B cell (primary cell): ENCODE data around the gene C1orf185. TPM values are rescaled to one million over a fixed set of nuclear protein-coding genes. Genes with fewer than 3 reads are reported as not detected.

Experiments used
- ATAC-seq: fragments of 200-7000 bp; cut with Tn5 transposase; one replicate; pipeline ENCODE4 v1.10.0; 2021; ENCODE audit warnings: low read depth, mild to moderate bottlenecking, moderate number of reproducible peaks, moderate library complexity
- CTCF ChIA-PET: fragments of 350-600 bp; sonication (Branson Sonifier 250); formaldehyde crosslinking; loops from one replicate; lab custom pipeline; 2021; ENCODE audit warnings: antibody characterized with exemption, inconsistent platforms; lab: Charles Lee
- POLR2A ChIA-PET: fragments of 350-600 bp; sonication (Branson Sonifier 250); formaldehyde crosslinking; loops from one replicate; lab custom pipeline; 2021; ENCODE audit warnings: antibody characterized with exemption; lab: Charles Lee
- DNase-seq: peaks from one replicate; pipeline ENCODE4 v3.0.0; 2013
- H2AFZ ChIP-seq: 2 replicates; pipeline ENCODE4 v1.6.1; 2012; ENCODE audit warnings: mild to moderate bottlenecking, low read depth, low read length; ENCODE audit not compliant: insufficient read depth, poor library complexity, severe bottlenecking
- H3K27ac ChIP-seq, 2 donors: 1 replicate in 1 of 2; 2 replicates in 1 of 2; pipeline ENCODE4 v1.5.1; 2012 to 2013; ENCODE audit warnings: low read length in 2 of 2, mild to moderate bottlenecking in 2 of 2, moderate library complexity in 1 of 2
- H3K27me3 ChIP-seq, 4 experiments: fragments of 200-600 bp in 1 of 4; sonication (generic) in 1 of 4; replicated peaks in 1 of 4; 1 replicate in 2 of 4; 2 replicates in 2 of 4; pipeline versions ENCODE4 v1.6.1 to v1.7.0; 2013 to 2016; ENCODE audit warnings: low read length in 3 of 4, mild to moderate bottlenecking in 2 of 4, mixed read lengths in 1 of 4, moderate library complexity in 1 of 4; ENCODE audit not compliant: insufficient read depth in 4 of 4, control insufficient read depth in 3 of 4; ENCODE audit errors: control extremely low read depth in 1 of 4
- H3K36me3 ChIP-seq, 2 experiments: replicated peaks in 1 of 2; 1 replicate in 1 of 2; 2 replicates in 1 of 2; pipeline versions ENCODE4 v1.6.1 to v1.7.1; 2013; ENCODE audit warnings: low read length in 1 of 2; ENCODE audit not compliant: insufficient read depth in 2 of 2, control insufficient read depth in 1 of 2; ENCODE audit errors: control extremely low read depth in 1 of 2, extremely low read depth in 1 of 2
- H3K4me1 ChIP-seq, 2 donors: fragments of 200-600 bp in 1 of 2; sonication (generic) in 1 of 2; 1 replicate in 1 of 2; 2 replicates in 1 of 2; pipeline versions ENCODE4 v1.5.1 to v1.6.1; 2013 to 2017; ENCODE audit warnings: low read length in 2 of 2; ENCODE audit not compliant: control insufficient read depth in 2 of 2, insufficient read depth in 2 of 2
- H3K4me2 ChIP-seq: replicated peaks from 2 replicates; pipeline ENCODE3; 2012; ENCODE audit warnings: mild to moderate bottlenecking, low read depth, low read length; ENCODE audit not compliant: poor library complexity, severe bottlenecking
- H3K4me3 ChIP-seq, 5 experiments: fragments of 200-600 bp in 1 of 5; sonication (generic) in 1 of 5; 1 replicate in 3 of 5; 2 replicates in 2 of 5; pipeline versions ENCODE4 v1.5.1 to v1.7.0; 2011 to 2016; ENCODE audit warnings: low read length in 4 of 5, mild to moderate bottlenecking in 4 of 5, low read depth in 2 of 5, control low read depth in 1 of 5, moderate library complexity in 1 of 5; ENCODE audit not compliant: insufficient read depth in 1 of 5; ENCODE audit errors: control extremely low read depth in 1 of 5, extremely low read depth in 1 of 5
- H3K79me2 ChIP-seq: fragments of 200-600 bp; sonication (generic); one replicate; pipeline ENCODE4 v1.6.0; 2016; ENCODE audit warnings: low read length; ENCODE audit not compliant: control insufficient read depth, insufficient read depth
- H3K9ac ChIP-seq: fragments of 200-600 bp; sonication (generic); 2 replicates; pipeline ENCODE4 v1.6.1; 2017; ENCODE audit warnings: mild to moderate bottlenecking, low read length, moderate library complexity
- H3K9me3 ChIP-seq, 3 donors: one replicate each; pipeline versions ENCODE4 v1.6.1 to v1.7.1; 2013; ENCODE audit warnings: low read length in 2 of 3; ENCODE audit not compliant: control insufficient read depth in 2 of 3, insufficient read depth in 1 of 3; ENCODE audit errors: control extremely low read depth in 1 of 3
- H4K20me1 ChIP-seq: 2 replicates; pipeline ENCODE4 v1.6.0; 2012; ENCODE audit warnings: mild to moderate bottlenecking, low read length; ENCODE audit not compliant: insufficient read depth, control insufficient read depth, poor library complexity, severe bottlenecking
- H3K27ac Mint-ChIP-seq: one replicate; pipeline ENCODE4 v1.8.0; 2021; ENCODE audit warnings: mixed read lengths
- H3K27me3 Mint-ChIP-seq: one replicate; pipeline ENCODE4 v1.8.0; 2021; ENCODE audit warnings: mixed read lengths
- H3K4me1 Mint-ChIP-seq: one replicate; pipeline ENCODE4 v1.8.0; 2021; ENCODE audit warnings: mixed read lengths
- H3K4me3 Mint-ChIP-seq: one replicate; pipeline ENCODE4 v1.8.0; 2021; ENCODE audit warnings: mixed read lengths
- H3K9me3 Mint-ChIP-seq: one replicate; pipeline ENCODE4 v1.8.0; 2022; ENCODE audit warnings: mixed read lengths; ENCODE audit not compliant: insufficient read depth
- CTCF ChIP-seq: fragments of 200-600 bp; IDR thresholded peaks from one replicate; pipeline ENCODE4 v1.8.0; 2022; ENCODE audit warnings: antibody characterized with exemption, mild to moderate bottlenecking
- EZH2 ChIP-seq: IDR thresholded peaks from 2 replicates; pipeline ENCODE4 v1.6.1; 2012; ENCODE audit warnings: borderline replicate concordance, low read depth, mild to moderate bottlenecking, moderate library complexity, low read length; ENCODE audit not compliant: insufficient read depth, poor library complexity, severe bottlenecking
- WGBS: methylation state at CpG from one replicate; pipeline ENCODE4 v1.1.5; 2013; ENCODE audit warnings: missing lambda C conversion rate; ENCODE audit not compliant: insufficient coverage; 5-methylcytosine and 5-hydroxymethylcytosine counted together
- intact Hi-C: fragments of 100-400 bp; cut with micrococcal nuclease; formaldehyde crosslinking; loops from one replicate; pipeline ENCODE4 v1.10.0; 2022
- polyA plus RNA-seq: library from polyadenylated mRNA; depleted of rRNA; stranded (reverse); fragments of >200 nt; gene quantifications from 2 replicates; pipeline ENCODE4 v1.2.3, GENCODE V29; 2012
- total RNA-seq, 2 donors: library from RNA; stranded (reverse); fragments of 120-200 nt in 1 of 2; gene quantifications; 1 replicate in 1 of 2; 2 replicates in 1 of 2; pipeline versions ENCODE4 v1.2.3 to v1.2.4, GENCODE V29; 2013 to 2022

Gene C1orf185
- total and polyA plus RNA-seq, 2 donors (not counting 1 experiment from before 2014, with no cell fraction given): not detected

- no CpG with 5 or more reads among the region's 3 CpGs for WGBS
- ATAC-seq: no peak
- Histone ChIP-seq H3K27ac (no peak overlapping the region), H3K9ac (no peak overlapping the region), H3K79me2 (no peaks in the 10 kb centered on the region), H3K27me3 (peaks cover 0 to 8% (median 4%) of the 10 kb centered on the region in 4 experiments), H3K4me3 (no peak overlapping the region), H3K36me3 (no peaks in the 10 kb centered on the region), H3K4me1 (no peaks in the 10 kb centered on the region), H3K4me2 (no peak overlapping the region), H3K9me3 (peaks cover 0 to 3% (median under 1%) of the 10 kb centered on the region in 3 donors), H2AFZ (no peak overlapping the region), H4K20me1 (no peaks in the 10 kb centered on the region)
- Mint-ChIP-seq H3K4me1 (no peaks in the 10 kb centered on the region), H3K27ac (no peak overlapping the region), H3K4me3 (no peak overlapping the region), H3K9me3 (no peaks in the 10 kb centered on the region), H3K27me3 (peaks cover 27% of the 10 kb centered on the region)
- ChIA-PET CTCF (no interaction called here), POLR2A (no interaction called here)
- no peak for TF ChIP-seq EZH2
- no peak for TF ChIP-seq CTCF
- intact Hi-C loops: no loop called here
- DNase-seq: no peak
These were observed 1.7 kb upstream of the C1orf185 start for GRCh38 chr1:51100264-51100880.

- intact Hi-C loops: no loop called here
- Histone ChIP-seq H4K20me1 (no peaks in the 10 kb centered on the region), H3K9ac (no peak overlapping the region), H3K79me2 (no peaks in the 10 kb centered on the region), H3K27ac (no peak overlapping the region), H2AFZ (no peak overlapping the region), H3K4me3 (no peak overlapping the region), H3K36me3 (no peaks in the 10 kb centered on the region), H3K4me2 (no peak overlapping the region), H3K27me3 (peaks cover 0 to 10% (median 0%) of the 10 kb centered on the region in 4 experiments), H3K9me3 (no peaks in the 10 kb centered on the region), H3K4me1 (no peaks in the 10 kb centered on the region)
- TF ChIP-seq CTCF: no peak
- no peak for TF ChIP-seq EZH2
- no peak overlapping the region for H3K4me3 Mint-ChIP-seq
- POLR2A ChIA-PET: no interaction called here
- CTCF ChIA-PET: interaction anchor here (1.2 kb wide), 1 partner anchor 241 kb away, joined by 3 read pairs; no protein-coding TSS in a partner anchor
- H3K9me3 Mint-ChIP-seq: no peaks in the 10 kb centered on the region
- H3K27ac Mint-ChIP-seq: no peak overlapping the region
- peaks cover 27% of the 10 kb centered on the region for H3K27me3 Mint-ChIP-seq
- no peaks in the 10 kb centered on the region for H3K4me1 Mint-ChIP-seq
- DNase-seq (no peak), ATAC-seq (no peak)
- 82% methylated on average over 2 of the region's 6 CpGs for WGBS
These were observed 12.1 kb downstream of the C1orf185 start for GRCh38 chr1:51114137-51114536.
